Measurements from ENCODE around the gene HYAL2. TPM values are rescaled to one million over a fixed set of nuclear protein-coding genes. Genes with fewer than 3 reads are reported as not detected.

The HYAL2 gene
- total RNA-seq, 1 experiment from 2014 or later, result 31.6 TPM

Other genes with a start within 250 kb of the HYAL2 start
- 30.4 to 44.1 TPM (median 37.3 TPM) in 5 replicates for gene RBM5, start 233.8 kb downstream of the HYAL2 start, total RNA-seq (2022; extraction: Qiagen RNA extraction; ENCODE audit: low read depth)
- 8.6 to 16.4 TPM (median 14.0 TPM) in 5 replicates for gene SEMA3F, start 167.4 kb downstream of the HYAL2 start, total RNA-seq (2022; extraction: Qiagen RNA extraction; ENCODE audit: low read depth)
- gene GNAT1, start 131.1 kb downstream of the HYAL2 start, total RNA-seq (2022; extraction: Qiagen RNA extraction; ENCODE audit: low read depth), result 0.07 TPM in 1 of 5 replicates, not detected in the others
- 0.20 TPM in 1 of 5 replicates, not detected in the others for gene SLC38A3, start 117.5 kb downstream of the HYAL2 start, total RNA-seq (2022; extraction: Qiagen RNA extraction; ENCODE audit: low read depth)
- gene GNAI2, start 86.5 kb downstream of the HYAL2 start, total RNA-seq (2022; extraction: Qiagen RNA extraction; ENCODE audit: low read depth), result 33.0 to 49.5 TPM (median 48.7 TPM) in 5 replicates
- 4.7 to 9.6 TPM (median 7.3 TPM) in 5 replicates for gene SEMA3B, start 53.6 kb downstream of the HYAL2 start, total RNA-seq (2022; extraction: Qiagen RNA extraction; ENCODE audit: low read depth)
- 0.14 TPM in 1 of 5 replicates, not detected in the others for gene LSMEM2, start 43.7 kb downstream of the HYAL2 start, total RNA-seq (2022; extraction: Qiagen RNA extraction; ENCODE audit: low read depth)
- 53.1 to 98.4 TPM (median 95.9 TPM) in 5 replicates for gene IFRD2, start 30.3 kb downstream of the HYAL2 start, total RNA-seq (2022; extraction: Qiagen RNA extraction; ENCODE audit: low read depth)
- 5.7 to 11.3 TPM (median 8.8 TPM) in 5 replicates for gene HYAL3, start 23.3 kb downstream of the HYAL2 start, total RNA-seq (2022; extraction: Qiagen RNA extraction; ENCODE audit: low read depth)
- 4.6 to 8.6 TPM (median 6.1 TPM) in 5 replicates for gene NAA80, start 23.3 kb downstream of the HYAL2 start, total RNA-seq (2022; extraction: Qiagen RNA extraction; ENCODE audit: low read depth)
- 0.24 to 0.80 TPM (median 0.46 TPM) in 5 replicates for gene HYAL1, start 19.2 kb downstream of the HYAL2 start, total RNA-seq (2022; extraction: Qiagen RNA extraction; ENCODE audit: low read depth)
- gene TUSC2, start 5.5 kb upstream of the HYAL2 start, total RNA-seq (2022; extraction: Qiagen RNA extraction; ENCODE audit: low read depth), result 21.2 to 43.0 TPM (median 36.2 TPM) in 5 replicates
- gene RASSF1, start 18.1 kb upstream of the HYAL2 start, total RNA-seq (2022; extraction: Qiagen RNA extraction; ENCODE audit: low read depth), result 13.9 to 20.7 TPM (median 18.4 TPM) in 5 replicates
- 0.89 to 2.2 TPM (median 1.5 TPM) in 5 replicates for gene ZMYND10, start 23.0 kb upstream of the HYAL2 start, total RNA-seq (2022; extraction: Qiagen RNA extraction; ENCODE audit: low read depth)
- gene NPRL2, start 28.0 kb upstream of the HYAL2 start, total RNA-seq (2022; extraction: Qiagen RNA extraction; ENCODE audit: low read depth), result 9.3 to 14.5 TPM (median 13.8 TPM) in 5 replicates
- gene CYB561D2, start 28.1 kb upstream of the HYAL2 start, total RNA-seq (2022; extraction: Qiagen RNA extraction; ENCODE audit: low read depth), result 11.9 to 22.1 TPM (median 18.8 TPM) in 5 replicates
- gene TMEM115, start 36.8 kb upstream of the HYAL2 start, total RNA-seq (2022; extraction: Qiagen RNA extraction; ENCODE audit: low read depth), result 27.9 to 52.4 TPM (median 47.5 TPM) in 5 replicates
- gene CACNA2D2, start 180.9 kb upstream of the HYAL2 start, total RNA-seq (2022; extraction: Qiagen RNA extraction; ENCODE audit: low read depth), result 0.15 to 0.69 TPM (median 0.66 TPM) in 5 replicates
- 2.2 to 3.7 TPM (median 2.7 TPM) in 5 replicates for gene C3orf18, start 245.0 kb upstream of the HYAL2 start, total RNA-seq (2022; extraction: Qiagen RNA extraction; ENCODE audit: low read depth)
- 4.7 to 7.2 TPM (median 6.6 TPM) in 5 replicates for gene HEMK1, start 246.8 kb upstream of the HYAL2 start, total RNA-seq (2022; extraction: Qiagen RNA extraction; ENCODE audit: low read depth)

All from A549 treated with ZK216348 at 1 μM for 4 hours (cell line).